HEK293T (cell line): ENCODE results near the gene CDH4.

Experiments
- ARNT ChIP-seq: fragments of 450-650 bp; IDR thresholded peaks from 2 replicates; pipeline ENCODE4 v1.6.1; 2017; ENCODE audit warnings: mild to moderate bottlenecking
- BHLHE40 ChIP-seq: fragments of 450-650 bp; IDR thresholded peaks from 2 replicates; pipeline ENCODE4 v1.6.1; 2016; ENCODE audit warnings: mild to moderate bottlenecking, moderate library complexity, borderline replicate concordance
- CTBP1 ChIP-seq: fragments of 450-650 bp; IDR thresholded peaks from 2 replicates; pipeline ENCODE4 v1.6.1; 2016; ENCODE audit warnings: borderline replicate concordance
- ELF4 ChIP-seq: fragments of 450-650 bp; IDR thresholded peaks from 2 replicates; pipeline ENCODE4 v1.6.1; 2017; ENCODE audit warnings: antibody characterized with exemption
- FOXA1 ChIP-seq: fragments of 450-650 bp; IDR thresholded peaks from 2 replicates; pipeline ENCODE4 v1.6.1; 2016; ENCODE audit warnings: mild to moderate bottlenecking
- FOXM1 ChIP-seq: fragments of 450-650 bp; IDR thresholded peaks from 2 replicates; pipeline ENCODE4 v1.6.1; 2017; ENCODE audit warnings: mild to moderate bottlenecking, borderline replicate concordance
- LEF1 ChIP-seq: fragments of 450-650 bp; IDR thresholded peaks from 2 replicates; pipeline ENCODE4 v1.6.1; 2017; ENCODE audit warnings: mild to moderate bottlenecking, borderline replicate concordance
- PKNOX1 ChIP-seq: fragments of 450-650 bp; IDR thresholded peaks from 2 replicates; pipeline ENCODE4 v1.6.1; 2016
- SP1 ChIP-seq: fragments of 450-650 bp; IDR thresholded peaks from 2 replicates; pipeline ENCODE4 v1.6.1; 2017
- SUZ12 ChIP-seq: fragments of 450-650 bp; IDR thresholded peaks from 2 replicates; pipeline ENCODE4 v1.6.1; 2016; ENCODE audit warnings: mild to moderate bottlenecking
- ZNF384 ChIP-seq: fragments of 450-650 bp; IDR thresholded peaks from 2 replicates; pipeline ENCODE4 v1.6.1; 2016

GRCh38 chr20:61855286-61855685, 603.2 kb downstream of the CDH4 start:
- no peak for TF ChIP-seq BHLHE40
- no peak for TF ChIP-seq ZNF384
- no peak for TF ChIP-seq FOXM1
- TF ChIP-seq SP1 = no peak
- TF ChIP-seq FOXA1 = no peak
- TF ChIP-seq LEF1 = no peak
- TF ChIP-seq SUZ12 = no peak
- no peak for TF ChIP-seq ELF4
- TF ChIP-seq PKNOX1 = no peak
- TF ChIP-seq ARNT = no peak
- no peak for TF ChIP-seq CTBP1
